ENCODE results near the gene TPT1.
"Not testable (repeated sequence)": the region's sequence is repeated elsewhere in the genome, so short reads cannot be mapped to it uniquely, and the experiment has no call there.

The TPT1 gene

DNA sequence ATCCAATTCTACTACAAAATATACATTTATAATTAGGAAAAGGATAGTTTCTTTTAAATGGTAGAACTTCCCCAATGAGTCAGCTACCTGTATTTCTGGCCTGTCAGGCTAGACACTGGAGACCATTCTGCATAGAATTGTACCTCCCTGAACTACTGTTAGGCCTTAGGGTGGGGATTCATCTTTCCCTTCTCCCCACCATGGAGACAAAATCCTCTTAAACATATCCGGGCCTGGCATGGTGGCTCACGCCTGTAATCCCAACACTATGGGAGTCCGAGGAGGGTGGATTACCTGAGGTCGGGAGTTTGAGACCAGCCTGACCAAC is 24.5 kb upstream of the TPT1 start:
- DNase-seq = no peak

- DNase-seq = no peak
Observed at GRCh38 chr13:45364876-45365557, 24.0 kb upstream of the TPT1 start.

GRCh38 chr13:45362939-45363338 is 22.0 kb upstream of the TPT1 start:
- DNase-seq = no peak

DNA sequence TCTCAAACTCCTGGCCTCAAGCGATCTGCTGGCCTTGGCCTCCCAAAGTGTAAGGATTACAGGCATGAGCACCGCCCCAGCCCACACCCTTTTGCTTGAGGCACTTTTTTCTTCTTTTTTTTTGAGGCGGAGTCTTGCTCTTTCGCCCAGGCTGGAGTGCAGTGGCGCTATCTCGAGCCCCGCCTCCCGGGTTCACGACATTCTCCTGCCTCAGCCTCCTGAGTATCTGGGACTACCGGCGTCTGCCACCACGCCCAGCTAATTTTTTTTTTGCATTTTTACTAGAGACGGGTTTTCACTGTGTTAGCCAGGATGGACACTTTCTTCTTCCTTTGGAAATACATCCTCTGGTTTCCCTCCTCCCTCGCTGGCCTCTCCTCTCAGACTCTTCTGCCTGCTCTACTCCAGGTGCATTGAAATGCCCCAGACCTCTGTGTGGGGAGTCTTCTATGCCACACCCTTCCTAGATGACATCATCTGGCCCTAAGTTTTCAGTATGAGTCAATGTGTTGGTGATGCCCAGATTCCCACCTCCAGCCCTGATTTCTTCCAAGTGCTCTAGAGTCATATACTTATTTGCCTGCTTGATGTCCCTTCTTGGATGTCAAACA is 20.7 kb upstream of the TPT1 start:
- no peak for DNase-seq

GRCh38 chr13:45356966-45357672 is 16.1 kb upstream of the TPT1 start:
- no peak for DNase-seq

DNA sequence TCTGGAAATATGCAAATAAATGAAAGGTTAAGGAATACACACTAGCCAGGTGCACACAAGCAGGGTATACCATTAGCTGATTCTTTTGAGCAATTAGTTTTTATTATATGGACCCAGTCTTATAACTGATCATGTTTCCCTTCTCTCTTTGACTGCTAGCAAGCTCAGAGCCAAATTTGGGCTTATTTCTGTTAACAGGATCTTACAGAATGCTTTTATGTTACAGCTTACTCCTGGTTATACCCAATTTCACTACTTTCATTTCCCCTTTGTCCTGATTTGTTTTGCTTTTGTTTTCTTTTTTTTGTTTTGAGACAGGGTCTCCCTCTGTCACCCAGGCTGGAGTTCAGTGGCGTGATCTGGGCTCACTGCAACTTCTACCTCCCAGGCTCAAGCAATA is 12.9 kb upstream of the TPT1 start:
- no peak for DNase-seq

DNA sequence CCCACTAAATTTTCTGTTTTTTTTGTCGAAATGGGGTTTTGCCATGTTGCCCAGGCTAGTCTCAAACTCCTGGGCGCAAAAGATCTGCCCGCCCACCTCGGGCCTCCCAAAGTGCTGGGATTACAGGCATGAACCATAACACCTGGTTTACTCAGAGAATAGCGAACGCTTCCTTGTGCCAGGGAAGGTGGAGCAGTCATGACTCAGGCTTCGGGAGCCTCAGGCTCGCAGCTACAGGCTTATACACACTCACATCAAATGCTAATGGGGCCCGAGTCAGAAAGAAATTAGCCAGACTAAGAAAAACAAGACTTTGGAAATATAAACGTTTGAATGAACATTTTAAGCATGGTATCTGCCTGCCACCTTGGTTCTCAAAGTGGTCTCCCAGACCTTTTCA is 11.0 kb upstream of the TPT1 start:
- DNase-seq = no peak

DNA sequence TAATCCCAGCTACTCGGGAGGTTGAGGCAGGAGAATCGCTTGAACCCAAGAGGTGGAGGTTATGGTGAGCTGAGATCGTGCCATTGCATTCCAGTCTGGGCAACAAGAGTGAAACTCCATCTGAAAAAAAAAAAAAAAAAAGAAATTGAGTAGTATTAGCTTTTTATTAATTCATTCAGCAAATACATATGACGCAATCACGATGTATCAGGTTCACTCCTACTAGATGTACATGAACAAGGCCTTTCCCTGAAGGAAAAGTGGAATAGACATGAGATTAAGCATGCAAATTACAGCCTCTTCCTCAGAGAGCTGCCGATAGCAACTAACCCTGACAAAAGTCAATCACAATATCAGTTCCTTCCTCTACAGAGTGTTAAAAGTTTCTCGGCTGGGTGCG is 9.2 kb upstream of the TPT1 start:
- no peak for DNase-seq

DNA sequence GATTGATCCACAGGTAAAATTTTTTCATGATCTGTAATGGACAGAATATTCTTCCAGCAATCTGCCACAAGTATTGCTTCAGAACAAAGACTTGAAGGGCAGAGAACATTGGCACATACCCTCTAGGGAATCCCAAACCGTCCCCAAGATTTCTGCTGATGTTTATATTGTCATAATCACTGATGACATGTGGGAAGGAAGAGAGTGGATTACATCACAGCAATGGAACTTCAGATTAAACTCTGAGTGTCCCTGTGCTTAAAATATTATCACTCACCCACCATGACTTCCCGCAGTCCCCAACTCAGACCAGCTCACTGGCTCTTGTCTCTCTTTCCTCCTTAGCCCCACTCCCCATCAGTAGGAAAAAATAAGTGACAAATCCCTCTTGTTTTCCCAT is 8.5 kb upstream of the TPT1 start:
- DNase-seq = no peak

DNA sequence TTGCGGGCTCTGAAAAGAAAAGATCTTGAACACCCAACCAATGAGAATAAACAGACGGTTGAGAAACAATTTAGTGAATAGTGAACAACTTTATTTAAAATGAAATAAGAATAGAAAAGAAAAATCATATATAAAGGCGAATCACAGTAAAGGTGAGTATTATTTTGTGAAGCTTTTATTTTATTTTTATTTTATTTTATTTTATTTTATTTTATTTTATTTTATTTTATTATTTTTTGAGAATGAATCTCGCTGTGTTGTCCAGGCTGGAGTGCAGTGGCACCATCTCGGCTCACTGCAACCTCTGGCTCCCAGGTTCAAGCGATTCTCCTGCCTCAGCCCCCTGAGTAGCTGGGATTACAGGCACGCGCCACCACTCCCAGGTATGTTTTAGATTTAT is 3.1 kb upstream of the TPT1 start:
- DNase-seq = not testable (repeated sequence)

- not testable (repeated sequence) for DNase-seq
Observed at GRCh38 chr13:45343102-45343501, 2.1 kb upstream of the TPT1 start.

DNA sequence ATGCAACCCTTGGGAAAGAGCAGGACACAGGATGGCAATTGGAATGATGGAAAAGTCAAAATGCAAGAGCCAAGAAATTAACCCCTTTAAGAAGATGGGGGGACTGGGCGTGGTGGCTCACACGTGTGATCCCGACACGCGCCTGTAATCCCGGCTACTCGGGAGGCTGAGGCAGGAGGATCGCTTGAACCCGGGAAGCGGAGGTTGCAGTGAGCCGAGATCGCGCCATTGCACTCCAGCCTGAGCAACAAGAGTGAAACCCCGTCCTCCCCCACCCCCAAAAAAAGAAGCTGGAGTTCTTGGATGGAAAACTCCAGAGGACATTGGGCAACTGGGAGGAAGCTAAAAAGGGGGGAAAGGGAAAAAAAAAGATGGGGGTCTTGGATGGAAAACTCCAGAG is 1.7 kb upstream of the TPT1 start:
- DNase-seq = not testable (repeated sequence)

- no peak for DNase-seq
Observed at GRCh38 chr13:45341799-45342500, 967 bp upstream of the TPT1 start.

DNA sequence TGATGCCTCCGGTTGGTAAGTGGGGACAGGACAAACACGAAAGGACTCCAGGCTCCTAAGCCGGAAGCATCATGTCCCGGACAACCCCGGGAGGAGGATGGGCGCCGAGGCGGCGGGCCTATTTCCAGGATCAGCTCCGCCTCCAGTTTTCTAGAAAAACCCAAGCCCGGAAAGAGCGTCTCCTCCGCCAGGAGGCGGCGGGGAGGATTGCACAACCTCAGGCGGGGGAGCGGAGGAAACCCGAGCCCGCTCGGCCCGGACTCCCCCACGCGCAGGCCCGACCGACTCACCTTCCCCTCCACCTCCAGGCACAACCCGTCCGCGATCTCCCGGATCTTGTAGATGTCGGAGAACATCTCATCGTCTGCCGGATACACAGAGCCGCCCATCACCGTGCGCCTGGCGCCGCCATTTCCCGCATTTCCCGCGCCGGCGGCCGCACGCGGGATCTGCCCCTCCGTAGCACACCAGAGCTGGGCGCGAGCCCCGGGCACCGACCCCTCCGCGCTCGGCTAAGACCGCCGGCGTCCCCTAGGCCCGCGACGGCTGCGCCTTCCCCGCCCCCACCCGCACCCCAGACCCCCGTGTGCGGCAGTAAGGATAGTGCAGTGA is 455 bp downstream of the TPT1 start:
- peak; percentile 68 for DNase-seq

GRCh38 chr13:45339867-45340266 is 1.1 kb downstream of the TPT1 start:
- DNase-seq = no peak

DNA sequence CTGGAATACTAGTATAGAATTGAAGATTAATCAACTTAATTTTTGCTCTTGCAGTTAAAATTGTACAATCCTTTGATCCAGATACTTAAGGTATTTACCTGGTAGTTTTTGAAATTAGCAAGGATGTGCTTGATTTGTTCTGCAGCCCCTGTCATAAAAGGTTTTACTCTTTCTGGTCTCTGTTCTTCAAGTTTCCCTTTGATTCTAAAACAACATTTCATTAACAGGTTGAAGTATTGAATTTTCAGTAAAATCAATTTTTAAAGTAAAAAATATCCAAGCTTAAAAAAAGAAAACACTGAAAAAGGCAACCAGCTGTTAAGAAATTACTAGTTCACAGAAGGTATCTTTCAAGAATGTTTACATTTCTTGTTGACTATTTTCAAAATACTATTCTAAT is 1.6 kb downstream of the TPT1 start:
- no peak for DNase-seq

DNA sequence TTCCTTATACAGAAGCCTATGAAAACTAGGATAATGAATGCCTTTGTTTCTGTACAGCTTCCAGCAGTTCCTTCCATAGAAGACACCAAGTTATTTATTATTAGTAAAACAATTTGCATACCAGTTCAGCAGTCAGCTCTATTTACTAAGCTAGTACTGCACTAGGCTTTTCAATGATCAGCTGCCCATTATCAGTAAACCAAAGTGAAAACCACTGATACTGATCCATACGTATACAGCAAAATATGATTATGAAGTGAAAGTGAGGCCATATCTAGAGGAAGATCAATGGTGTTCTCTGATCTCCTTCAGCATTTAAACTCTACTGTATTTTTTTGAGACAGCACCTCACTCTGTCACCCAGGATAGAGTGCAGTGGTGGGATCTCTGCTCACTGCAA is 3.2 kb downstream of the TPT1 start:
- no peak for DNase-seq

GRCh38 chr13:45337395-45337794 is 3.6 kb downstream of the TPT1 start:
- no peak for DNase-seq

DNA sequence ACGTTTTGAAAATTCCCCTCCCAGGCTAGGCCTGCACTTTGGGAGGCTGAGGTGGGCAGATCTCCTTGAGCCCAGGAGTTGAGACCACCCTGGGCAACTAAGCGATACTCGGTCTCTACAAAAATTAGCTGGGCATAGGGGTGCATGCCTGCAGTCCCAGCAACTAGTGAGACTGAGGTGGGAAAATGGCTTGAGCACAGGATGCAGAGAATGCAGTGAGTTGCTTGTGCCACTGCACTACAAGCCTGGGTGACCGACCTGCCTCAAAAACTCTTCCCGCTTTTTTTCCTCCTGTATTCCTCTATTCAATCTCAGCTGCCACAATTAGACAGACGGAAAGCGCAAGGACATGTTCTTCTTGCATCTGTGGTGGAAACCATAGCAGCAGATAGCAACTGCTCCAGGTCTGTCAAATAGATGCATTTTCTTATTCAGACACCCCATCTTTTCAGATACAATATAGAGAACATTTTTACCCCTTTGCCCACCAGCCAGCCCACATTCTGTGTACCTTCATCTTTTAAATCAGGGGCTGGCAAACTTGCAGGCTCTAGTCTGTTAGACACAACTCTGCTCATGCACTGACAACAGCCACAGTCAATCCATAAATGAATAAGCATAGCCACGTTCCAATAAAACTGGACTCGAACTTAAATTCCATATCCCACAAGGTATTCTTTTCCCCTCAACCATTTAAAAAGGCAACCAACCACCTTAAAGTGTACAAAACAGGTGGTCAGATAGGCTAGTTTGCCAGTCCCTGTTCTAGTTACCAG is 4.8 kb downstream of the TPT1 start:
- no peak for DNase-seq

GRCh38 chr13:45335397-45336024 is 5.5 kb downstream of the TPT1 start:
- DNase-seq = no peak

- DNase-seq = peak; percentile 25
Observed at GRCh38 chr13:45333977-45334922, 6.7 kb downstream of the TPT1 start.
